K562 (cell line): Measurements from ENCODE around the gene WWOX. TPM values are rescaled to one million over a fixed set of nuclear protein-coding genes. Genes with fewer than 3 reads are reported as not detected.

Experiments
- ATAC-seq: fragments of 200-7000 bp; cut with Tn5 transposase; 3 replicates; pipeline ENCODE4 v1.9.1; 2020; ENCODE audit warnings: moderate library complexity
- BruUV-seq: library from RNA; stranded (reverse); fragments of 400-500 nt; replicated peaks from 2 replicates; lab custom pipeline; 2021; lab: Mats Ljungman, UMichigan
- CTCF ChIA-PET: fragments of 300-600 bp; formaldehyde crosslinking; extraction: SDS; loops from one replicate; lab custom pipeline; 2021; ENCODE audit warnings: low intra/inter-chr PET ratio; lab: Yijun Ruan, JAX
- POLR2A ChIA-PET: fragments of 300-600, 350-650 bp; sonication (Branson Sonifier 250); formaldehyde crosslinking; extraction: SDS; loops from one replicate; lab custom pipeline; 2021; ENCODE audit warnings: antibody characterized with exemption, inconsistent platforms; lab: Yijun Ruan, JAX
- DNase-seq, 4 experiments: peaks; one replicate each; pipeline versions ENCODE4 v3.0.0 to v3.0.0-alpha.2; 2011 to 2018; ENCODE audit warnings: low spot score in 3 of 4, mixed read lengths in 3 of 4; ENCODE audit errors: extremely low read depth in 1 of 4
- FAIRE-seq: peaks from 2 replicates; lab custom pipeline; 2011; peaks lifted over from hg19 to GRCh38; lab: Jason Lieb, UNC
- H2AFZ ChIP-seq: 2 replicates; pipeline ENCODE4 v1.6.0; 2011; ENCODE audit warnings: low read depth, low read length, control low read depth, inconsistent platforms
- H3K27ac ChIP-seq: fragments of 200-600 bp; 3 replicates; pipeline ENCODE4 v1.8.0; 2011; ENCODE audit warnings: low read depth, mild to moderate bottlenecking, control low read depth, inconsistent platforms, low read length, moderate library complexity, mixed read lengths; ENCODE audit errors: extremely low read depth
- H3K27me3 ChIP-seq, 2 experiments: fragments of 300-600 bp in 1 of 2; 2 replicates in 1 of 2; 3 replicates in 1 of 2; pipeline versions ENCODE4 v1.6.0 to v1.8.0; 2011; ENCODE audit warnings: inconsistent platforms in 2 of 2, low read length in 2 of 2, mild to moderate bottlenecking in 1 of 2, mixed read lengths in 1 of 2, moderate library complexity in 1 of 2; ENCODE audit not compliant: control insufficient read depth in 2 of 2, insufficient read depth in 2 of 2
- H3K36me3 ChIP-seq: fragments of 300-600 bp; 3 replicates; pipeline ENCODE4 v1.8.0; 2011; ENCODE audit warnings: mild to moderate bottlenecking, low read length, inconsistent platforms; ENCODE audit not compliant: control insufficient read depth, insufficient read depth
- H3K4me1 ChIP-seq, 2 experiments: fragments of 200-600 bp in 1 of 2; replicated peaks in 1 of 2; 2 replicates in 1 of 2; 3 replicates in 1 of 2; pipeline versions ENCODE4 v1.5.1 to v1.8.0; 2011; ENCODE audit warnings: inconsistent platforms in 2 of 2, low read length in 2 of 2, mild to moderate bottlenecking in 1 of 2, mixed read lengths in 1 of 2, moderate library complexity in 1 of 2; ENCODE audit not compliant: control insufficient read depth in 2 of 2, insufficient read depth in 2 of 2
- H3K4me2 ChIP-seq: 2 replicates; pipeline ENCODE4 v1.6.1; 2011; ENCODE audit warnings: low read length, control low read depth, inconsistent platforms, mixed read lengths; ENCODE audit not compliant: insufficient read depth
- H3K4me3 ChIP-seq: fragments of 200-600 bp; sonication (generic), shearing (Covaris generic); 2 replicates; pipeline ENCODE4 v1.5.1; 2016; ENCODE audit warnings: control low read depth, inconsistent platforms
- H3K79me2 ChIP-seq: fragments of 200-600 bp; 3 replicates; pipeline ENCODE4 v1.8.0; 2011; ENCODE audit warnings: low read length, inconsistent platforms; ENCODE audit not compliant: control insufficient read depth, insufficient read depth
- H3K9ac ChIP-seq, 2 experiments: 2 replicates each; pipeline versions ENCODE4 v1.6.0 to v1.6.1; 2011; ENCODE audit warnings: low read depth in 2 of 2, low read length in 2 of 2, control low read depth in 1 of 2, inconsistent platforms in 1 of 2, mild to moderate bottlenecking in 1 of 2, mixed read lengths in 1 of 2; ENCODE audit not compliant: insufficient read depth in 1 of 2
- H3K9me1 ChIP-seq: one replicate; pipeline ENCODE4 v1.6.0; 2011; ENCODE audit warnings: inconsistent platforms, mild to moderate bottlenecking, low read length, moderate library complexity; ENCODE audit not compliant: control insufficient read depth, insufficient read depth
- H3K9me3 ChIP-seq: replicated peaks from 2 replicates; pipeline ENCODE4 v1.5.1; 2011; ENCODE audit warnings: low read depth, low read length, inconsistent platforms; ENCODE audit not compliant: control insufficient read depth, insufficient read depth
- H4K20me1 ChIP-seq: replicated peaks from 2 replicates; pipeline ENCODE4 v1.6.1; 2011; ENCODE audit warnings: low read length, inconsistent platforms, mixed read lengths; ENCODE audit not compliant: control insufficient read depth, insufficient read depth
- BRCA1 ChIP-seq, 2 experiments: fragments of 450-650 bp in 1 of 2; sonication (generic) in 1 of 2; formaldehyde crosslinking in 1 of 2; IDR thresholded peaks; 2 replicates each; pipeline versions ENCODE4 v1.5.0 to v1.6.1; 2017 to 2020; ENCODE audit warnings: mild to moderate bottlenecking in 1 of 2, missing genetic modification reagents in 1 of 2
- HDAC8 ChIP-seq: fragments of 450-650 bp; IDR thresholded peaks from 2 replicates; pipeline ENCODE4 v1.6.1; 2016; ENCODE audit warnings: mild to moderate bottlenecking, missing genetic modification characterization, moderate library complexity, missing compliant biosample characterization
- NR3C1 ChIP-seq: sonication (generic); formaldehyde crosslinking; IDR thresholded peaks from 2 replicates; pipeline ENCODE4 v1.8.1; 2022; ENCODE audit warnings: missing genetic modification reagents
- PHF21A ChIP-seq: fragments of 450-650 bp; IDR thresholded peaks from 2 replicates; pipeline ENCODE4 v1.6.1; 2017; ENCODE audit warnings: low read depth, borderline replicate concordance
- POLR2B ChIP-seq: fragments of 450-650 bp; IDR thresholded peaks from 2 replicates; pipeline ENCODE4 v1.6.1; 2018; ENCODE audit warnings: low read depth; ENCODE audit not compliant: partially characterized antibody
- SIRT6 ChIP-seq: IDR thresholded peaks from one replicate; pipeline ENCODE4 v1.6.1; 2012; ENCODE audit warnings: low read depth, mild to moderate bottlenecking, control low read depth, inconsistent platforms, low read length, moderate library complexity
- STAT5A ChIP-seq: IDR thresholded peaks from 2 replicates; pipeline ENCODE4 v1.6.1; 2012; ENCODE audit warnings: low read length, inconsistent platforms, borderline replicate concordance
- ZKSCAN8 ChIP-seq: fragments of 200-800 bp; sonication (Bioruptor generic); IDR thresholded peaks from 2 replicates; pipeline ENCODE4 v1.6.1; 2016; ENCODE audit warnings: missing genetic modification characterization, missing compliant biosample characterization
- ZNF232 ChIP-seq: sonication (generic); formaldehyde crosslinking; IDR thresholded peaks from 2 replicates; pipeline ENCODE4 v1.8.0; 2022; ENCODE audit warnings: mild to moderate bottlenecking, missing genetic modification reagents
- ZNF584 ChIP-seq: fragments of 200-800 bp; sonication (Bioruptor generic); IDR thresholded peaks from 2 replicates; pipeline ENCODE4 v1.6.1; 2016; ENCODE audit warnings: low read depth, mild to moderate bottlenecking, missing genetic modification characterization, missing compliant biosample characterization
- ZNF778 ChIP-seq: fragments of 450-650 bp; formaldehyde crosslinking; IDR thresholded peaks from 2 replicates; pipeline ENCODE4 v1.4.0; 2020; ENCODE audit warnings: mild to moderate bottlenecking, moderate library complexity
- WGBS: fragments of 100-300 bp; shearing (Covaris generic); methylation state at CpG from one replicate; pipeline ENCODE4 v1.1.6; 2016; ENCODE audit warnings: low coverage, mixed read lengths; ENCODE audit not compliant: insufficient coverage; ENCODE audit errors: missing lambda C conversion rate; 5-methylcytosine and 5-hydroxymethylcytosine counted together
- in situ Hi-C: fragments of 300-500 bp; cut with MboI; formaldehyde crosslinking; loops from 4 replicates; pipeline ENCODE4 v1.15.0; 2018; ENCODE audit warnings: inconsistent platforms, mixed read lengths
- intact Hi-C: fragments of 100-400 bp; cut with micrococcal nuclease; formaldehyde crosslinking; loops from 2 replicates; pipeline ENCODE4 v1.14.2; 2022
- polyA plus RNA-seq, 8 experiments: library from polyadenylated mRNA; depleted of rRNA in 4 of 8; stranded (reverse) in 5 of 8; unstranded in 3 of 8; fragments of >200 nt; fragmentation: Nextera tagmentation in 2 of 8; fragmentation: Illumina TruSeq in 1 of 8; extraction: Ambion mirVana in 2 of 8; extraction: Trizol in 1 of 8; gene quantifications; 2 replicates each; pipeline versions ENCODE4 v1.2.1 to v1.2.3, GENCODE V29; 2011 to 2014; ENCODE audit warnings: inconsistent platforms in 1 of 8, missing spikeins in 1 of 8
- total RNA-seq, 7 experiments: library from RNA; depleted of rRNA in 6 of 7; stranded (reverse); fragments of >200 nt in 6 of 7; fragmentation: Illumina TruSeq in 2 of 7; extraction: Trizol in 2 of 7; gene quantifications; 2 replicates each; pipeline versions ENCODE4 v1.2.1 to v1.2.3, GENCODE V29; 2011 to 2021; ENCODE audit warnings: low replicate concordance in 1 of 7
- TF ChIP-seq, protein P1 (sequence below): fragments of 200-800 bp; sonication (Bioruptor generic); IDR thresholded peaks from 2 replicates; pipeline ENCODE4 v1.6.1; 2017; ENCODE audit warnings: missing genetic modification characterization, missing compliant biosample characterization
- TF ChIP-seq, protein P2 (sequence below): sonication (generic); formaldehyde crosslinking; IDR thresholded peaks from 2 replicates; pipeline ENCODE4 v1.8.0; 2023; ENCODE audit warnings: missing genetic modification reagents, mild to moderate bottlenecking, borderline replicate concordance
- TF ChIP-seq, protein P3 (sequence below): sonication (generic); formaldehyde crosslinking; IDR thresholded peaks from 2 replicates; pipeline ENCODE4 v1.8.0; 2023; ENCODE audit warnings: mild to moderate bottlenecking, missing genetic modification reagents

The WWOX gene
- total and polyA plus RNA-seq, 9 of the 15 experiments (the other 6 are each of a cell fraction or from before 2014, with no cell fraction given): 1.6 to 22.7 (median 8.1) TPM

DNA sequence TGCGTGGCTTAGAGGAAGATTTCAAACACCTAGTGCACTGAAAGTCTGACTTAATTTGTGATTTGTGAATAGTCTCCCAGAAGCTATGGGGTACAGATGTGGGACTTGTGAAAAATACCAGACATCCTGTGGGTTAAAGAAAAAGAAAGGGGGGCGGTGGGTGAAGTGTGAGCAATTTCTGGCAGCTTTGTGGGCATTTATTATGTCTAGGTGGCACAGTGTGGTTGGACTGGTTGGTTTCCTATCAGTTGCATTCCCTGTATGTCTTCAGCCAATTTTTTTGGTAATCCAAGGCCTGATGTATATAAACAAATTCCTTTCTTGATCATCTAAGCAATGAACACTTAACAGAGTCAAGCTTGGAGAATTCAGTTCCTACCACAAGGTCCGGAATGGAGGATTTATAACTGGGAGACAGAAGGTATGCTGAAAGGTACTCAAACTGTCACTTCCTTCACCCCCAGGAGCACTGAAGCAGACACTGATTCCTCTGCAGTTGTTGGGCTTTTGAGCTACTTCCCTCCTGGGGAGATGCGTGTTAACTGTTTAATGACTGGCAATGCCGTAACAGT lies 211.6 kb downstream of the WWOX start:
- CTCF ChIA-PET: no interaction called here
- intact Hi-C loops (no loop called here), in situ Hi-C loops (no loop called here)
- Histone ChIP-seq H3K9me3 (no peaks in the 10 kb centered on the region), H4K20me1 (peaks cover 3% of the 10 kb centered on the region; the same call in 1 of the 2 replicates), H3K9me1 (no peaks in the 10 kb centered on the region), H3K79me2 (no peaks in the 10 kb centered on the region), H3K27me3 (peaks cover 16 to 21% of the 10 kb centered on the region in 2 experiments; a peak in 4 of 5 replicates), H3K27ac (no peak overlapping the region), H3K4me2 (no peak overlapping the region), H3K9ac (no peak overlapping the region), H3K4me1 (no peaks in the 10 kb centered on the region), H3K36me3 (no peaks in the 10 kb centered on the region), H2AFZ (no peak overlapping the region), H3K4me3 (no peak overlapping the region)
- FAIRE-seq (no peak), DNase-seq (no peak), ATAC-seq (no peak)
- POLR2A ChIA-PET: interaction anchor here (0.8 kb wide), 2 partner anchors 8 to 18 kb away, joined by 3 read pairs; no protein-coding TSS in a partner anchor
- WGBS: 5% methylated on average over 5 of the region's 5 CpGs
- BruUV-seq: no TSS peak
- no peak for TF ChIP-seq SIRT6
- no peak for TF ChIP-seq PHF21A
- TF ChIP-seq BRCA1 (IDR thresholded peaks at IDR 0.05): no peak
- TF ChIP-seq BRCA1 (CRISPR knock-in tag; IDR thresholded peaks at IDR 0.05): no peak
- TF ChIP-seq ZNF778 (CRISPR knock-in tag): no peak
- TF ChIP-seq POLR2B: no peak
- no peak for TF ChIP-seq STAT5A
- no peak for TF ChIP-seq ZNF584 (CRISPR knock-in tag)
- TF ChIP-seq, protein P1, sequence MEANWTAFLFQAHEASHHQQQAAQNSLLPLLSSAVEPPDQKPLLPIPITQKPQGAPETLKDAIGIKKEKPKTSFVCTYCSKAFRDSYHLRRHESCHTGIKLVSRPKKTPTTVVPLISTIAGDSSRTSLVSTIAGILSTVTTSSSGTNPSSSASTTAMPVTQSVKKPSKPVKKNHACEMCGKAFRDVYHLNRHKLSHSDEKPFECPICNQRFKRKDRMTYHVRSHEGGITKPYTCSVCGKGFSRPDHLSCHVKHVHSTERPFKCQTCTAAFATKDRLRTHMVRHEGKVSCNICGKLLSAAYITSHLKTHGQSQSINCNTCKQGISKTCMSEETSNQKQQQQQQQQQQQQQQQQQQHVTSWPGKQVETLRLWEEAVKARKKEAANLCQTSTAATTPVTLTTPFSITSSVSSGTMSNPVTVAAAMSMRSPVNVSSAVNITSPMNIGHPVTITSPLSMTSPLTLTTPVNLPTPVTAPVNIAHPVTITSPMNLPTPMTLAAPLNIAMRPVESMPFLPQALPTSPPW (CRISPR knock-in tag): no peak
- no peak for TF ChIP-seq HDAC8 (tag)
- TF ChIP-seq ZNF232 (CRISPR knock-in tag): no peak
- TF ChIP-seq, protein P2, sequence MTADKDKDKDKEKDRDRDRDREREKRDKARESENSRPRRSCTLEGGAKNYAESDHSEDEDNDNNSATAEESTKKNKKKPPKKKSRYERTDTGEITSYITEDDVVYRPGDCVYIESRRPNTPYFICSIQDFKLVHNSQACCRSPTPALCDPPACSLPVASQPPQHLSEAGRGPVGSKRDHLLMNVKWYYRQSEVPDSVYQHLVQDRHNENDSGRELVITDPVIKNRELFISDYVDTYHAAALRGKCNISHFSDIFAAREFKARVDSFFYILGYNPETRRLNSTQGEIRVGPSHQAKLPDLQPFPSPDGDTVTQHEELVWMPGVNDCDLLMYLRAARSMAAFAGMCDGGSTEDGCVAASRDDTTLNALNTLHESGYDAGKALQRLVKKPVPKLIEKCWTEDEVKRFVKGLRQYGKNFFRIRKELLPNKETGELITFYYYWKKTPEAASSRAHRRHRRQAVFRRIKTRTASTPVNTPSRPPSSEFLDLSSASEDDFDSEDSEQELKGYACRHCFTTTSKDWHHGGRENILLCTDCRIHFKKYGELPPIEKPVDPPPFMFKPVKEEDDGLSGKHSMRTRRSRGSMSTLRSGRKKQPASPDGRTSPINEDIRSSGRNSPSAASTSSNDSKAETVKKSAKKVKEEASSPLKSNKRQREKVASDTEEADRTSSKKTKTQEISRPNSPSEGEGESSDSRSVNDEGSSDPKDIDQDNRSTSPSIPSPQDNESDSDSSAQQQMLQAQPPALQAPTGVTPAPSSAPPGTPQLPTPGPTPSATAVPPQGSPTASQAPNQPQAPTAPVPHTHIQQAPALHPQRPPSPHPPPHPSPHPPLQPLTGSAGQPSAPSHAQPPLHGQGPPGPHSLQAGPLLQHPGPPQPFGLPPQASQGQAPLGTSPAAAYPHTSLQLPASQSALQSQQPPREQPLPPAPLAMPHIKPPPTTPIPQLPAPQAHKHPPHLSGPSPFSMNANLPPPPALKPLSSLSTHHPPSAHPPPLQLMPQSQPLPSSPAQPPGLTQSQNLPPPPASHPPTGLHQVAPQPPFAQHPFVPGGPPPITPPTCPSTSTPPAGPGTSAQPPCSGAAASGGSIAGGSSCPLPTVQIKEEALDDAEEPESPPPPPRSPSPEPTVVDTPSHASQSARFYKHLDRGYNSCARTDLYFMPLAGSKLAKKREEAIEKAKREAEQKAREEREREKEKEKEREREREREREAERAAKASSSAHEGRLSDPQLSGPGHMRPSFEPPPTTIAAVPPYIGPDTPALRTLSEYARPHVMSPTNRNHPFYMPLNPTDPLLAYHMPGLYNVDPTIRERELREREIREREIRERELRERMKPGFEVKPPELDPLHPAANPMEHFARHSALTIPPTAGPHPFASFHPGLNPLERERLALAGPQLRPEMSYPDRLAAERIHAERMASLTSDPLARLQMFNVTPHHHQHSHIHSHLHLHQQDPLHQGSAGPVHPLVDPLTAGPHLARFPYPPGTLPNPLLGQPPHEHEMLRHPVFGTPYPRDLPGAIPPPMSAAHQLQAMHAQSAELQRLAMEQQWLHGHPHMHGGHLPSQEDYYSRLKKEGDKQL: no peak
- no peak for TF ChIP-seq NR3C1 (CRISPR knock-in tag)
- TF ChIP-seq, protein P3, sequence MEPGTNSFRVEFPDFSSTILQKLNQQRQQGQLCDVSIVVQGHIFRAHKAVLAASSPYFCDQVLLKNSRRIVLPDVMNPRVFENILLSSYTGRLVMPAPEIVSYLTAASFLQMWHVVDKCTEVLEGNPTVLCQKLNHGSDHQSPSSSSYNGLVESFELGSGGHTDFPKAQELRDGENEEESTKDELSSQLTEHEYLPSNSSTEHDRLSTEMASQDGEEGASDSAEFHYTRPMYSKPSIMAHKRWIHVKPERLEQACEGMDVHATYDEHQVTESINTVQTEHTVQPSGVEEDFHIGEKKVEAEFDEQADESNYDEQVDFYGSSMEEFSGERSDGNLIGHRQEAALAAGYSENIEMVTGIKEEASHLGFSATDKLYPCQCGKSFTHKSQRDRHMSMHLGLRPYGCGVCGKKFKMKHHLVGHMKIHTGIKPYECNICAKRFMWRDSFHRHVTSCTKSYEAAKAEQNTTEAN (CRISPR knock-in tag): no peak
- TF ChIP-seq ZKSCAN8 (CRISPR knock-in tag): no peak
